ENCODE measurements around the gene ABR. TPM values are rescaled to one million over a fixed set of nuclear protein-coding genes. Genes with fewer than 3 reads are reported as not detected.
"Not testable (repeated sequence)": the region's sequence is repeated elsewhere in the genome, so short reads cannot be mapped to it uniquely, and the experiment has no call there.

ABR gene
- total and polyA plus RNA-seq, 4 donors, result 41.8 to 172 (median 120) TPM

DNA sequence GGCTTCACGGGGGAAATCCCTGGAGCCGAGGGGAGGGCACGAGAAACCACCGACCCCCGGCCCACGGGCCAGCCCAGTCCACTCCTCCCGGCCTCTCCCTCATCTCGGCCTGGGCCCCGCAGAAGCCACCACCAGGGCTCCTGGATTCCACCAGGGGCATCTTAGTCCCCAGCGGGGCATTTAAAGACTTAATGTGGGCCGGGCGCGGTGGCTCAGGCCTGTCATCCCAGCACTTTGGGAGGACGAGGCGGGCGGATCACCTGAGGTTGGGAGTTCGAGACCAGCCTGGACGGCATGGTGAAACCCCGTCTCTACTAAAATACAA, 24.1 kb upstream of the ABR start:
- Histone ChIP-seq H3K9me3 (ENCODE audit: control insufficient read depth, low read length) (no peaks in the 10 kb centered on the region), H3K4me3 (ENCODE audit: low read length in 2 of 2) (peak overlapping the region in 1 of 2 donors; percentile 22), H3K36me3 (ENCODE audit: control insufficient read depth in 1 of 2, insufficient read depth in 2 of 2, low read length in 1 of 2) (no peaks in the 10 kb centered on the region), H3K27ac (ENCODE audit: low read depth in 1 of 2, low read length in 2 of 2) (no peak overlapping the region), H3K4me1 (ENCODE audit: control insufficient read depth in 1 of 2, insufficient read depth in 2 of 2, low read length in 2 of 2) (no peaks in the 10 kb centered on the region), H3K27me3 (ENCODE audit: control insufficient read depth in 1 of 2, insufficient read depth in 2 of 2, low read length in 1 of 2) (no peaks in the 10 kb centered on the region)
- DNase-seq, result no peak
- peak; percentile 63 for ATAC-seq (ENCODE audit: low FRiP score)
- intact Hi-C loops (cut with DNase I), result no loop called here
- WGBS, 2 donors, result 52 to 55% methylated on average over 19 of the region's 19 CpGs

DNA sequence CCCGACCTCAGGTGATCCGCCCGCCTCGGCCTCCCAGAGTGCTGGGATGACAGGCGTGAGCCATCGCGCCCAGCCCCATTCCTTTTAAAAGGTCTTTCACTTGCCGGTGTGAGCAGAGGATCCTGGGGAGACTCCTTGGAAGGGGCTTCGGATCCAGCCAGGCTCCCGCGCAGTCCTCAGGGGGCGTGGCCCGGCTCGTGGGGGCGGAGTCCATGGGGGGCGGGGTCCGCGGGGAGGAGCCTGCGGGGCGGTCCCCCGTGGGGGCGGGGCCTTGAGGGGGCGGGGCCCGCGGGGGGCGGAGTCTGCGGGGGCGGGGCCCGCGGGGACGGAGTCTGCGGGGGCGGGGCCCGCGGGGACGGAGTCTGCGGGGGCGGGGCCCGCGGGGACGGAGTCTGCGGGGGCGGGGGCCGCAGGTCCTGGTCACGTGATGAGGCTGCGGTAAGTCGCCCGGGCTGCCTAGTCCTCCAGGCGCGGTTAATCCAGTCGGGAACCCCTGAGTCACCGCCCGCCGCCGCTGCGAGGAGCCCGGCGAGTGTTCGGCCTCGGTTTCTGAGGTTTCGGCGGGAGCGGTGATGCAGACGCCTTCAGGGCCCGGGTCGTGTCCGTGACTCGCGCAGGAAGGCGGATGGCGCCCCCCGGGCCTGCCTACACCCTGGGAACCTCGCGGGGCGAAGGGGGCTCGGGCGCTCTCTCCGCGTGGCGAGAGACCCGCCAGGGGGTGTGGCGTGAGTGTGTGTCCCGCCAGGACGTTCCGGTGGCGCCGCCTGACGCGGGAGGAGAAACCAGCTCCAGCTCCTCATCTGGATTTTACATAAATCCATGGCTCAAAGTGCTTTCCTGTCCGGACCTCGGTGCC, 23.6 kb upstream of the ABR start:
- no peaks in the 10 kb centered on the region for H3K27me3 ChIP-seq (ENCODE audit: control insufficient read depth in 1 of 2, insufficient read depth in 2 of 2, low read length in 1 of 2)
- ATAC-seq (ENCODE audit: low FRiP score) (peak; percentile 86), DNase-seq (peak; percentile 89 to 93)
- intact Hi-C loops (cut with DNase I), result no loop called here
- no peak overlapping the region for H3K27ac ChIP-seq (ENCODE audit: low read depth in 1 of 2, low read length in 2 of 2)
- H3K4me1 ChIP-seq (ENCODE audit: control insufficient read depth in 1 of 2, insufficient read depth in 2 of 2, low read length in 2 of 2), result no peaks in the 10 kb centered on the region
- H3K4me3 ChIP-seq (ENCODE audit: low read length in 2 of 2), result peak overlapping the region in 1 of 2 donors; percentile 22
- no peaks in the 10 kb centered on the region for H3K9me3 ChIP-seq (ENCODE audit: control insufficient read depth, low read length)
- 7 to 12% methylated on average over 49 to 91 of the region's 91 CpGs for WGBS, 2 donors
- no peaks in the 10 kb centered on the region for H3K36me3 ChIP-seq (ENCODE audit: control insufficient read depth in 1 of 2, insufficient read depth in 2 of 2, low read length in 1 of 2)

DNA sequence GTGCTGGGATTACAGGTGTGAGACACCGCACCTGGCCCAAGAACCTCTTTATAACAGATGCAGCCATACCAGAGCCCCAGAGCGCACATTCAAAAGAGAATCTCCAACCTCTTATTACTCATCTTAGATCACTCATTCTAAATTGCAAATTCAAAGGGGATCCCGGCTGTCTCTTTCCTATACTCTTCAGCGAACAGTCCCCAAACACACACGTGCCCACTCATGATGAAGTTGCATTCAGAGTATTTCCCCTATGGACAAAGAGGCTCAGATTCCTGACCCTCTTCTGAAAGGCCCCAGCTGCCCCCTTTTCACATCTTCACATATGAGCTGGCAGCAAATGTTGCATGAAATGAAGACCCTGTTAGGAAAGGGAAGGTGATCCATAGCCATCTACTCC, 22.5 kb upstream of the ABR start:
- 91 to 95% methylated on average over 5 of the region's 5 CpGs for WGBS, 2 donors
- Histone ChIP-seq H3K27ac (ENCODE audit: low read depth in 1 of 2, low read length in 2 of 2) (no peak overlapping the region), H3K27me3 (ENCODE audit: control insufficient read depth in 1 of 2, insufficient read depth in 2 of 2, low read length in 1 of 2) (no peaks in the 10 kb centered on the region), H3K9me3 (ENCODE audit: control insufficient read depth, low read length) (no peaks in the 10 kb centered on the region), H3K4me3 (ENCODE audit: low read length in 2 of 2) (no peak overlapping the region), H3K4me1 (ENCODE audit: control insufficient read depth in 1 of 2, insufficient read depth in 2 of 2, low read length in 2 of 2) (no peaks in the 10 kb centered on the region), H3K36me3 (ENCODE audit: control insufficient read depth in 1 of 2, insufficient read depth in 2 of 2, low read length in 1 of 2) (no peaks in the 10 kb centered on the region)
- ATAC-seq (ENCODE audit: low FRiP score) (no peak), DNase-seq (no peak)
- intact Hi-C loops (cut with DNase I), result no loop called here

DNA sequence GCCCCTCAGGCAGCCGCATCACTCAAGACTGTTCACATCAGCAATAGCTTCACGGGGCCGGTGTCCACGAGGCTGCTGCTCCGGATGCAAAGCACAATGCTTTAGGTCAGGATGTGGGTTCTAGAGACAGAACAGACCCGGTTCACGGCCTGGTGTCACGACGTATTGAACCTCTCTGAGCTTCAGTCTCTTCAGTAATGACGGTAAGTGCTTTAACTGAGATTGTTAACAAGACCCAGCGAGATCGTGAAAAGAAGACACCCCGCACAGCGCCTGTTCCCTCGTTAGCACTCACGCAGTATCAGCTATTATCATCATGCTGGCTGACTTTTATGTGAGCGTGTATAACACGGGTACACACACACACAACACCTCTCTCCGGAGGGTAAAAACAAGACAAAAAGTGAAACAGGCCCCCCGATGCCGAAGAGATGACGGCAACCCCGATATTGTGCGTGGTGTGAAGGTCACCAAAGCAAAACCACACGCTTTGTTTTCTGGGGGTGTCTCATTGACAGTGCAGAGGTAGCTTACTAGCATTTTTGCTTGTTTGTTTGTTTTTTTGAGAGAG, 21.4 kb upstream of the ABR start:
- Histone ChIP-seq H3K9me3 (ENCODE audit: control insufficient read depth, low read length) (no peaks in the 10 kb centered on the region), H3K36me3 (ENCODE audit: control insufficient read depth in 1 of 2, insufficient read depth in 2 of 2, low read length in 1 of 2) (no peaks in the 10 kb centered on the region), H3K27me3 (ENCODE audit: control insufficient read depth in 1 of 2, insufficient read depth in 2 of 2, low read length in 1 of 2) (no peaks in the 10 kb centered on the region), H3K27ac (ENCODE audit: low read depth in 1 of 2, low read length in 2 of 2) (no peak overlapping the region), H3K4me1 (ENCODE audit: control insufficient read depth in 1 of 2, insufficient read depth in 2 of 2, low read length in 2 of 2) (no peaks in the 10 kb centered on the region), H3K4me3 (ENCODE audit: low read length in 2 of 2) (no peak overlapping the region)
- no peak for DNase-seq
- no peak for ATAC-seq (ENCODE audit: low FRiP score)
- WGBS, 2 donors, result 88 to 90% methylated on average over 25 of the region's 25 CpGs
- intact Hi-C loops (cut with DNase I), result no loop called here

DNA sequence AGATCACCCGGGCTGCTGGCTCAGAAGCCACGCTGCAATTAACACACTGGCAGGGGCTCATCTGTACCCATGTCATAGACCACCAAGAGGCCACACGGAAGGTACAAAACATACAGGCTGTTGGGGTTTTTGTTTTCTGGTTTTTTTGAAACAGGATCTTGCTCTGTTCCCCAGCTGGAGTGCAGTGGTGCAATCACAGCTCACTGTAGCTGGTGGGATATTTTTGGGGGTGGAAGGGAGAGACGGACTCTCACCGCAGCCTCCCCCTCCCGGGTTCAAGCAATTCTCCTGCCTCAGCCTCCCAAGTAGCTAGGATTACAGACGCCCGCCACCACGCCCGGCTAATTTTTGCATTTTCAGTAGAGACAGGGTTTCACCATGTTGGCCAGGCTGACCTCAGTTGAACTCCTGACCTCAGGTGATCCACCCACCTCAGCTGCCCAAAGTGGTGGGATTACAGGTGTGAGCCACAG, 19.5 kb upstream of the ABR start:
- not testable (repeated sequence) for H3K27ac ChIP-seq (ENCODE audit: low read depth in 1 of 2, low read length in 2 of 2)

DNA sequence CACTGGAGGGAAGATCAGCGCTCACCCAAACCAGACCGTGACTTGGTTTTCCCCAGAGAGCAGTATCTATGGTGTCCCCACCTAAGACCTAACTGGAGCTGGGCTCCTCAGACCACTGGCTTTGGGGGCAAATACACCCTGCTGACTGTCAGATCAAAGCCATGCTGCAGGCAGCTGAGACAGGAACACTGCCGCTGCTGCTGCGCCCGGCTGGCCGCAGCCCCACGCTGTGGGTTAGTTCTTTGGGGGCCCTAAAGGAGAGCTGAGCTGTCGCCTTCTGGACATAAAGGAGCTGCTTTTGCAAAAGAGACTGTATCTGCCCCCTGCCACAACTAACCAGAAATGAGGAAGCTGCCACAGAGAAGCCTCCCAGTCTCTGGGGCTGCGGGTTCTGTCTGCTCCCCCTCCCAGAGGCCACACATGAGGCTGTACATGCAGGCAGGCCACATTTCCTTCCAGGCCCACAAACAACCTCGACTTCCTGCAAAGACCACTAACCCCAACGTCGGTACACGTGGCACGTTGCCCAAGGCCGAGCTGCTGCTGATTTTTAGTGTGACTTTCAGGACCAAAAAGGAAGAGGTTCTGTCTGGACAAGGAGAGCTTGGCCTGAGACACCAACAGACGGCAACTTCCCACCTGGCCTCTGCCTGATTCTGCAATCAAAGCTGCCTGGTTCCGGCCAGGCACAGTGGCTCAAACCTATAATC, 18.2 kb upstream of the ABR start:
- peak in 1 of 2 donors; percentile 95 for DNase-seq
- intact Hi-C loops (cut with DNase I), result no loop called here
- 67 to 70% methylated on average over 17 of the region's 17 CpGs for WGBS, 2 donors
- Histone ChIP-seq H3K36me3 (ENCODE audit: control insufficient read depth in 1 of 2, insufficient read depth in 2 of 2, low read length in 1 of 2) (no peaks in the 10 kb centered on the region), H3K9me3 (ENCODE audit: control insufficient read depth, low read length) (no peaks in the 10 kb centered on the region), H3K27me3 (ENCODE audit: control insufficient read depth in 1 of 2, insufficient read depth in 2 of 2, low read length in 1 of 2) (no peaks in the 10 kb centered on the region), H3K4me1 (ENCODE audit: control insufficient read depth in 1 of 2, insufficient read depth in 2 of 2, low read length in 2 of 2) (no peaks in the 10 kb centered on the region), H3K4me3 (ENCODE audit: low read length in 2 of 2) (no peak overlapping the region), H3K27ac (ENCODE audit: low read depth in 1 of 2, low read length in 2 of 2) (no peak overlapping the region)
- ATAC-seq (ENCODE audit: low FRiP score), result peak; percentile 46

More for the DNA sequence above, 19.5 kb upstream of the ABR start:
- 85 to 88% methylated on average over 10 of the region's 10 CpGs for whole genome bisulfite sequencing, 2 donors
- H3K27me3 ChIP-seq (ENCODE audit: control insufficient read depth in 1 of 2, insufficient read depth in 2 of 2, low read length in 1 of 2); H3K4me1 ChIP-seq (ENCODE audit: control insufficient read depth in 1 of 2, insufficient read depth in 2 of 2, low read length in 2 of 2); intact Hi-C loops (cut with DNase I); DNase-seq; H3K36me3 ChIP-seq (ENCODE audit: control insufficient read depth in 1 of 2, insufficient read depth in 2 of 2, low read length in 1 of 2); ATAC-seq (ENCODE audit: low FRiP score); H3K9me3 ChIP-seq (ENCODE audit: control insufficient read depth, low read length); H3K4me3 ChIP-seq (ENCODE audit: low read length in 2 of 2): not testable (repeated sequence)

DNA sequence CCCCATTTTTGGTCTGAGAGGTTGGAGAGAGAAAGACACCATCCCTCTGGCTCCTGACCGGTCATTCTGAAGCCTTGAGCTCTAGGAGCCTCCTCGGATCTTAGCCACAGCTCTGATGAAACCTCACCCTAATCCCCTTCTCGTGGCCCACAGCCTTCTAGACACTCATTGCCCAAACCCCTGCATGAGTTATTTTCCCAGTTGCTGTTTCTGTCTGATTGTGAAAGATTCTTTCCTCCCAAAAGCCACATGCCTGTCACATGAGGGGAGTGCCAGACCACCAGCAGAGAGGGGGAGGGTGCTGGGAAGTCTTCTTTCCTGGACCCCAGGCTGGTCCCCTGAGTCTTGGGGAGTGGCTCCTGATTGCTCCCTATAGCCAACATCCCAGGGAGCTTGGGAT, 17.6 kb upstream of the ABR start:
- H3K27me3 ChIP-seq (ENCODE audit: control insufficient read depth in 1 of 2, insufficient read depth in 2 of 2, low read length in 1 of 2), result no peaks in the 10 kb centered on the region
- no peak overlapping the region for H3K4me3 ChIP-seq (ENCODE audit: low read length in 2 of 2)
- DNase-seq (peak in 1 of 2 donors; percentile 65), ATAC-seq (ENCODE audit: low FRiP score) (peak; percentile 77)
- no peaks in the 10 kb centered on the region for H3K4me1 ChIP-seq (ENCODE audit: control insufficient read depth in 1 of 2, insufficient read depth in 2 of 2, low read length in 2 of 2)
- intact Hi-C loops (cut with DNase I), result no loop called here
- no peak overlapping the region for H3K27ac ChIP-seq (ENCODE audit: low read depth in 1 of 2, low read length in 2 of 2)
- 85 to 90% methylated on average over 3 of the region's 3 CpGs for WGBS, 2 donors
- H3K9me3 ChIP-seq (ENCODE audit: control insufficient read depth, low read length), result no peaks in the 10 kb centered on the region
- H3K36me3 ChIP-seq (ENCODE audit: control insufficient read depth in 1 of 2, insufficient read depth in 2 of 2, low read length in 1 of 2), result no peaks in the 10 kb centered on the region

DNA sequence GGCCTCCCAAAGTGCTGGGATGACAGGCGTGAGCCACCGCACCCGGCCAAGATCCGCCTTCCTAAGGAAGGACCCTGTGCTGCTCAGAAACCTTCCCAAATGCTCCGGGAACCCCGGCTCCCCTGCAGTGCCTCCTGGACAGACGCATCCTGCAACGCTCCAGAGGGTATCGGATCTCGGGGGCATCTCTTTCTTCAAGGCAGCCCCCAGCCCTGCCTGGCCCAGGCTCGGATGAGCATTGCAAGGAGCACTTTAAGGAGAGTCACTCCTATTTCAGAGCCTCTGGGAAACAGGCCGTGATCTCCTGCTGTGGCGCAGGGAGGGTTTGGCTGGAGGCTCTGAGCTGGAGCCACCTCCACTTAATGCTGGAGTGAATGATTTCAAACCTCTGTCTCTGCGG, 17.2 kb upstream of the ABR start:
- intact Hi-C loops (cut with DNase I), result no loop called here
- Histone ChIP-seq H3K27ac (ENCODE audit: low read depth in 1 of 2, low read length in 2 of 2) (no peak overlapping the region), H3K9me3 (ENCODE audit: control insufficient read depth, low read length) (no peaks in the 10 kb centered on the region), H3K27me3 (ENCODE audit: control insufficient read depth in 1 of 2, insufficient read depth in 2 of 2, low read length in 1 of 2) (no peaks in the 10 kb centered on the region), H3K36me3 (ENCODE audit: control insufficient read depth in 1 of 2, insufficient read depth in 2 of 2, low read length in 1 of 2) (no peaks in the 10 kb centered on the region), H3K4me1 (ENCODE audit: control insufficient read depth in 1 of 2, insufficient read depth in 2 of 2, low read length in 2 of 2) (no peaks in the 10 kb centered on the region), H3K4me3 (ENCODE audit: low read length in 2 of 2) (no peak overlapping the region)
- ATAC-seq (ENCODE audit: low FRiP score) (no peak), DNase-seq (no peak)
- 84 to 94% methylated on average over 14 of the region's 14 CpGs for WGBS, 2 donors
